OCI-LY7 (cell line): ENCODE data around the gene PTPRT. TPM values are rescaled to one million over a fixed set of nuclear protein-coding genes. Genes with fewer than 3 reads are reported as not detected.

Source experiments
- BruUV-seq: library from RNA; stranded (reverse); fragments of 400-500 nt; replicated peaks from 2 replicates; lab custom pipeline; 2021; lab: Mats Ljungman, UMichigan
- CTCF ChIA-PET: fragments of 300-600 bp; sonication (Branson Sonifier 250); formaldehyde crosslinking; loops from one replicate; lab custom pipeline; 2022; ENCODE audit warnings: antibody characterized with exemption; ENCODE audit not compliant: unreplicated experiment; lab: Charles Lee
- POLR2A ChIA-PET: fragments of 300-600 bp; sonication (Branson Sonifier 250); formaldehyde crosslinking; loops from one replicate; lab custom pipeline; 2022; ENCODE audit warnings: antibody characterized with exemption; lab: Charles Lee
- DNase-seq: peaks from one replicate; pipeline ENCODE4 v3.0.0-alpha.2; 2015; ENCODE audit warnings: low spot score
- H2AFZ ChIP-seq: fragments of 200-600 bp; sonication (generic), shearing (Covaris generic); 2 replicates; pipeline ENCODE4 v1.6.1; 2014; ENCODE audit warnings: mild to moderate bottlenecking, antibody characterized with exemption, low read length, moderate library complexity
- H3K27ac ChIP-seq: fragments of 200-600 bp; sonication (generic); 2 replicates; pipeline ENCODE4 v1.5.1; 2014; ENCODE audit warnings: mixed run types, low read depth, mild to moderate bottlenecking, moderate library complexity, low read length, inconsistent platforms; ENCODE audit not compliant: poor library complexity, severe bottlenecking
- H3K36me3 ChIP-seq: fragments of 200-600 bp; sonication (generic); 2 replicates; pipeline ENCODE4 v1.6.1; 2014; ENCODE audit warnings: mild to moderate bottlenecking, antibody characterized with exemption, low read length, moderate library complexity, mixed read lengths; ENCODE audit not compliant: insufficient read depth
- H3K4me1 ChIP-seq: fragments of 200-600 bp; sonication (generic); 2 replicates; pipeline ENCODE4 v1.5.1; 2014; ENCODE audit warnings: mild to moderate bottlenecking, low read length; ENCODE audit not compliant: insufficient read depth, poor library complexity, severe bottlenecking
- H3K4me2 ChIP-seq: fragments of 200-600 bp; sonication (generic); 2 replicates; pipeline ENCODE4 v1.6.1; 2014; ENCODE audit warnings: mild to moderate bottlenecking, low read length
- H3K4me3 ChIP-seq: fragments of 200-600 bp; sonication (generic); 2 replicates; pipeline ENCODE4 v1.5.1; 2014; ENCODE audit warnings: mild to moderate bottlenecking, low read depth, low read length; ENCODE audit not compliant: poor library complexity, severe bottlenecking
- H3K79me2 ChIP-seq: fragments of 200-600 bp; sonication (generic); 2 replicates; pipeline ENCODE4 v1.6.1; 2016; ENCODE audit warnings: low read depth, mild to moderate bottlenecking, low read length, moderate library complexity, mixed read lengths; ENCODE audit not compliant: insufficient read depth
- H3K9me2 ChIP-seq: fragments of 200-600 bp; sonication (generic); 2 replicates; pipeline ENCODE4 v1.6.1; 2016; ENCODE audit warnings: mild to moderate bottlenecking, low read length, mixed read lengths; ENCODE audit not compliant: insufficient read depth
- H3K9me3 ChIP-seq: fragments of 200-600 bp; sonication (generic); 2 replicates; pipeline ENCODE4 v1.6.1; 2014; ENCODE audit warnings: mild to moderate bottlenecking, mixed run types, low read length, mixed read lengths
- H4K20me1 ChIP-seq: fragments of 200-600 bp; sonication (generic); 2 replicates; pipeline ENCODE4 v1.6.1; 2014; ENCODE audit warnings: mild to moderate bottlenecking, antibody characterized with exemption, low read length, moderate library complexity, mixed read lengths; ENCODE audit not compliant: insufficient read depth
- EZH2phosphoT487 ChIP-seq: fragments of 200-600 bp; sonication (generic); IDR thresholded peaks from 2 replicates; pipeline ENCODE4 v1.6.1; 2018; ENCODE audit warnings: low read depth, borderline replicate concordance, mild to moderate bottlenecking, mixed run types, antibody characterized with exemption, low read length, moderate library complexity, mixed read lengths
- intact Hi-C: fragments of 100-400 bp; cut with micrococcal nuclease; formaldehyde crosslinking; loops from one replicate; pipeline ENCODE4 v1.10.0; 2022; ENCODE audit not compliant: unreplicated experiment
- total RNA-seq, 2 experiments: library from RNA; depleted of rRNA in 1 of 2; stranded (reverse); fragments of >200 nt in 1 of 2; shearing (Covaris generic) in 1 of 2; gene quantifications; 2 replicates each; pipeline ENCODE4 v1.2.3, GENCODE V29; 2014 to 2022
- TF ChIP-seq, protein P1 (sequence below): fragments of 200-600 bp; sonication (generic); conservative IDR thresholded peaks from 2 replicates; pipeline ENCODE4 v1.5.1; 2014; ENCODE audit warnings: mild to moderate bottlenecking, antibody characterized with exemption, low read length, moderate library complexity, mixed read lengths

The PTPRT gene
- total RNA-seq, 2 experiments from 2014 or later: not detected

- Histone ChIP-seq H2AFZ (no peak overlapping the region), H3K79me2 (no peaks in the 10 kb centered on the region), H3K4me1 (no peaks in the 10 kb centered on the region), H3K4me3 (no peak overlapping the region), H3K4me2 (no peak overlapping the region), H3K9me3 (0 out of 2 replicates have a peak, but pooled peaks cover 4% of the 10 kb centered on the region), H3K9me2 (no peaks in the 10 kb centered on the region), H3K36me3 (no peaks in the 10 kb centered on the region), H3K27ac (no peak overlapping the region), H4K20me1 (no peaks in the 10 kb centered on the region)
- intact Hi-C loops: no loop called here
- POLR2A ChIA-PET: interaction anchor here (0.6 kb wide), 1 partner anchor 40 kb away, joined by 3 read pairs; no protein-coding TSS in a partner anchor
- TF ChIP-seq, protein P1, sequence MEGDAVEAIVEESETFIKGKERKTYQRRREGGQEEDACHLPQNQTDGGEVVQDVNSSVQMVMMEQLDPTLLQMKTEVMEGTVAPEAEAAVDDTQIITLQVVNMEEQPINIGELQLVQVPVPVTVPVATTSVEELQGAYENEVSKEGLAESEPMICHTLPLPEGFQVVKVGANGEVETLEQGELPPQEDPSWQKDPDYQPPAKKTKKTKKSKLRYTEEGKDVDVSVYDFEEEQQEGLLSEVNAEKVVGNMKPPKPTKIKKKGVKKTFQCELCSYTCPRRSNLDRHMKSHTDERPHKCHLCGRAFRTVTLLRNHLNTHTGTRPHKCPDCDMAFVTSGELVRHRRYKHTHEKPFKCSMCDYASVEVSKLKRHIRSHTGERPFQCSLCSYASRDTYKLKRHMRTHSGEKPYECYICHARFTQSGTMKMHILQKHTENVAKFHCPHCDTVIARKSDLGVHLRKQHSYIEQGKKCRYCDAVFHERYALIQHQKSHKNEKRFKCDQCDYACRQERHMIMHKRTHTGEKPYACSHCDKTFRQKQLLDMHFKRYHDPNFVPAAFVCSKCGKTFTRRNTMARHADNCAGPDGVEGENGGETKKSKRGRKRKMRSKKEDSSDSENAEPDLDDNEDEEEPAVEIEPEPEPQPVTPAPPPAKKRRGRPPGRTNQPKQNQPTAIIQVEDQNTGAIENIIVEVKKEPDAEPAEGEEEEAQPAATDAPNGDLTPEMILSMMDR: no peak
- no peak for TF ChIP-seq EZH2phosphoT487
- CTCF ChIA-PET: no interaction called here
- no TSS peak for BruUV-seq
- no peak for DNase-seq
Measured at GRCh38 chr20:43171930-43172329, 17.8 kb downstream of the PTPRT start.

DNA sequence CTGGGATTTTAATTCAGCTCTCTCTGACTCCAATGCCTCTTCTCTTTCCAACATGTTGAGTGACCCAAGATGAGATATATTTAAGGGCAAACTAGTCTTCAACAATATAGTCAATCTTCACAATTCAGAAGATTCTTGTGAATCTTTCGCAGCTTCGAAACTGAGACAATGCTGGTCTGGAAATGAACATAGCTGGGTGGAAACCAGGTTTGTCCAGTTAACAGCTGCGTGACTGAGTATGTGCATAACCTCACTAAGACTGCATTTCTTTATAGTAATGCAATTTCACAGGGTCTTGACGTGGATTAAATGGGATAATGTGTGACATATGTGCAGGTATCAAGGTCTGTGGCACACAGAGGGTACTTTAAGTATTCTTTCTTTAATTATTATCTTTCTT lies 18.9 kb downstream of the PTPRT start:
- POLR2A ChIA-PET: interaction anchor here (0.6 kb wide), 1 partner anchor 211 kb away, joined by 3 read pairs; no protein-coding TSS in a partner anchor

GRCh38 chr20:43167615-43168014 lies 22.1 kb downstream of the PTPRT start:
- no peak overlapping the region for H3K27ac ChIP-seq
- no peaks in the 10 kb centered on the region for H3K9me3 ChIP-seq
- H3K9me2 ChIP-seq: no peaks in the 10 kb centered on the region
- no peak for DNase-seq
- no peaks in the 10 kb centered on the region for H4K20me1 ChIP-seq
- POLR2A ChIA-PET: no interaction called here
- H3K4me2 ChIP-seq: no peak overlapping the region
- no TSS peak for BruUV-seq
- no peaks in the 10 kb centered on the region for H3K4me1 ChIP-seq
- TF ChIP-seq EZH2phosphoT487: no peak
- TF ChIP-seq, protein P1: no peak
- H3K4me3 ChIP-seq: no peak overlapping the region
- intact Hi-C loops: no loop called here
- H3K36me3 ChIP-seq: no peaks in the 10 kb centered on the region
- no peaks in the 10 kb centered on the region for H3K79me2 ChIP-seq
- H2AFZ ChIP-seq: no peak overlapping the region
- CTCF ChIA-PET: no interaction called here

More for the DNA sequence above, 18.9 kb downstream of the PTPRT start:
- H4K20me1 ChIP-seq: no peaks in the 10 kb centered on the region
- TF ChIP-seq EZH2phosphoT487: no peak
- TF ChIP-seq, protein P1: no peak
- no peaks in the 10 kb centered on the region for H3K9me2 ChIP-seq
- no peaks in the 10 kb centered on the region for H3K9me3 ChIP-seq
- H3K27ac ChIP-seq: no peak overlapping the region
- no peaks in the 10 kb centered on the region for H3K36me3 ChIP-seq
- no peaks in the 10 kb centered on the region for H3K4me1 ChIP-seq
- CTCF ChIA-PET: no interaction called here
- no peaks in the 10 kb centered on the region for H3K79me2 ChIP-seq
- H3K4me3 ChIP-seq: no peak overlapping the region
- intact Hi-C loops: no loop called here
- DNase-seq: no peak
- H3K4me2 ChIP-seq: no peak overlapping the region
- no TSS peak for BruUV-seq
- H2AFZ ChIP-seq: no peak overlapping the region
